Cerebellar nuclear complex (tissue), 1 donor: ENCODE data around the gene NXNL1.

ENCODE experiments used
- DNase-seq, 2 experiments: peaks; one replicate each; lab custom pipeline; 2025; lab: John Stamatoyannopoulos, UW

NXNL1 gene

DNA sequence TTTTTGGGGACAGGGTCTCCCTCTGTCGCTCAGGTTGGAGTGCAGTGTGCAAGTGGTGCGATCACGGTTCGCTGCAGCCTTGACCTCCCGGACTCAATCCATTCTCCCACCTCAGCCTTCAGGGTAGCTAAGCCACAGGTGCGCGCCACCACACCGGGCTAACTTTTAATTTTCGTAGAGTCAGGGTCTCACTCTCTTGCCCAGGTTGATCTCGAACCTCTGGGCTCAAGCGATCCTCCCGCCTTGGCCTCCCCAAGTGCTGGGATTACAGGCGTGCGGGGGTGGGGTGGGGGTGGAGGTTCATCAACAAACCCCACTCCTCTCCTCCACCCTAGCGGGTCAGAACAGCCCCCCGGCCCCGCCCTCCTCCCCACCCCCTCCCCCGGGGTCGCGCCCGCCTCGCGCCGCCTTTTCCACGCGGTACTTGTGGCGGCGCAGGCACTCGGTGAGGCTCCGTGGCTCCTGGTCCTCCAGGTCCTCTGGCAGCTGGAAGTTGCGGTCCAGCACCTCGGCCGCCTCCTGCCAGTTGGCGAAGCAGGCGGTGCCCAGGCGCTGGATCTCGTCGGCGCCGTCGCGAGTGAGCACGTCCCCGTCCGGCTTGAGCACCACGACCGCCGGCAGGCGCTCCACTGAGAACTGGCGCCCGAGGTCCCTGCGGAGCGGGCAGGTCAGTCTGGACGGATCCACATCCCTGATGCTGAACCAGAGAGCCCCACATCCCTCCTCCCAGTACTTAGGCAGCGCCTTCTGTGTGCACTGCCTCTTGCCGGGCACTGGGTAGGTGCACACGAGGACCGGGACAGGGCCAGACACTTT lies 5.2 kb downstream of the NXNL1 start:
- DNase-seq, result no peak

DNA sequence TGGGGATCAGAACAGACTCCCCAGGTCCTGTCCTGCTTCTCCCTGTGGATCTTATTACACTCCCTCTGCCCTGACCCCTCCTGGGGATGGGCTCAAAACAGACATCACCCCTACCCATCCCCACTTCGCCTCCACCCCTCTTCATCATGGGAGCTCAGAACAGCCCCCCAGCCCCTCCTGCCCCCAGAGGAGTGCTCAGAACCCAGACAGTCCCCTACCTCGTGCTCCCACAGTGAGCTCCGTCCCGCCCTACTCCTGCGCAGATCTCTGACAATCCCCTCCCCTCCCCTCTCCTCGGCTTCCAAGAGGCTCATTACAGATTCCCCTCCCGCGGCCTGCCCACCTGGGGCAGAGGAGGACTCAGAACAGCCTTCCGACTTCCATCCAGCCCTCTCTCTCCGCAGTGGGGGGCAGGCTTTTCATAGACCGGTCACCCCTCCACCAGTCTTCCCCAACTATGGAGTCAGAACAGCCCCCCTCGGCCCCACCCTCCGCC lies 6.1 kb downstream of the NXNL1 start:
- no peak for DNase-seq

DNA sequence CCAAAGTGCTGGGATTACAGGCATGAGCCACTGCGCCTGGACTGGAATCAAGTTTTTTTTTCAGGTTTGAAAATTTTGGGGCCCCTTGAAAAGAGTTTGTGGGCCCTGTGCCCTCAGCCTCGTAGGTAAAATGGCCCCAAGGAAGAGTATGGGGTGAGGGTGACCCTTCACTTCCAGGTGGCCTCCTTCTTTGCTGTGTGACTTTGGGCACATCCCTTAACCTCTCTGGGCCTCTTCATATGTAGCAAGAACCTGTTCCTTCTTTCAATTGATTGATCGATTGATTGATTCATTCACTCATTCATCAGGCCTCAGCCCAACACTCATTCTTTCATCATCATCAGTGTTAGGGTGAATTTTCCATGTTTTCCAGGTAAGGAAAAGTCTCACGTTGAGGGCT lies 8.9 kb downstream of the NXNL1 start:
- DNase-seq, result no peak

DNA sequence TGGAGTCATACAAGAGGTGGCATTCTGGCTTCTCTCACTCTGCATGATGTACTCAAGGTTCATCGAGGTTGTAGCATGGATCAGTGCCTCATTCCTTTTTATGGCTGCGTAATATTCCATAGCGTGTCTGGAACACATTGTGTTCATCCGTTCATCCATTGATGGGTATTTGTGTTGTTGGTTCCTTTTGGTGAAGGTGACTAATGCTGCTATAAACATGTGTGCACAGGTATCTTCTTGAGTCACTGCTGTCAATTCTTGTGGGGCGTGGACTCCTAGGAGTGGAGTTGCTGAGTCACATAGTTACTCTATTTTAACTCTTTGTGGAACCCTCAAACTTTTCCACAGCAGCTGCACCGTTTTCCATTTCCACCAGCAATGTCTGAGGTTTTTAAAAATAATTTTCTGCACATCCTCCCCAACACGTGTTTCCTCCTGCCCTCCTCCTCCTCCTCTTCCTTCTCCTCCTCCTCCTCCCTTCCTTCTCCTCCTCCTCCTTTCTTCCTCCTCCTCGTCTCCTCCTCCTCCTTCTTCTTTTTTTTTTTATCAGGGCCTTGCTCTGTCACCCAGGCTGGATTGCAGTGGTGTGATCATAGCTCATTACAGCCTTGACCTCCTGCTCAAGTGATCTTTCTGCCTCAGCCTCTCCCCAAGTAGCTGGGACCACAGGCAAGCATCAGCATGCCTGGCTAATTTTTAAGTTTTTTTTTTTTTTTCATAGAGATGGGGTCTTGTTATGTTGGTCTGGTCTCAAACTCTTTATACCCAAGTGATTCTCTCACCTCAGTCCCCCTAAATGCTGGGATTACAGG lies 10.3 kb downstream of the NXNL1 start:
- no peak for DNase-seq

DNA sequence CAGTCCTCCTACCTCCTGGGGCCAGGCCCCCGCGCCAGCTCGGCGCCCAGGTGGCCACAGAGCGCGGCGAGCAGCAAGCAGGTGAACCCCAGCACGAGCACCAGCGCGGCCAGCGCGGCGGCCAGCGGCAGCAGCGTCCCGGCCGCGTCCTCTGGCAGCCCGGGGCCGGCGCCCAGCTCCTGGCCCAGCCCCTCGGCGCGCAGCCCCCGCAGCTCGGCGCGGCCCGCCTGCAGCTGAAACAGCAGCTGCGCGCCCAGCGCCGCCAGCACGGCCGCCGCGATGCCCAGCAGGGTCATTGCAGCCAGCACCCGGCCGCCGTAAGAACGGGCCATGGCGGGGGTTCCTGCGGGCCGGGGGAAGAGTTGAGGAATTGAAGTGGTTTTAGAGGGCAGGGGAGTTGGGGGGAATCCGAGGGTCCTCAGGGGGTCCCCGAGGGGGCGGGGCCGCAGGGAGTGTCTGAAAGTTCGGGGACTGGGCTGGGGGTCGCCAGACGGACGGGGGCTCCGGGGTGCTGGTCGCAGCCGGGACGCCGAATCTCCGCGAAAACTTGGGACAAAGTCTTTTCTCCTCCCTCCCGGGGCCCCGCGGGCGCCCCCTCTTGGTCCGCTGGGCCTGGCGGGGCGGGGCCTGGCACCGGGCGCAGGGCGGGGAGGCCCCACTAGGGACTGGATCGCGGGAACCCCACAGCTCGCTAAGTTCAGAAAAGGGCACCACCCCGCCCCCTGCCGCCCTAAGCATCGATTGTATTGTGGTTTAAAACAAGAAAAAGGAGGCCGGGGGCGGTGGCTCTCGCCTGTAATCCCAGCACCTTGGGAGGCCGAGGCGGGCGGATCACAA lies 12.4 kb downstream of the NXNL1 start, which contains the start of gene TMEM221:
TSS of gene TMEM221 (minus strand) at position 538 of the 837 bp plus-strand sequence. CDS start at position 332, 206 bp downstream.
- no peak for DNase-seq

DNA sequence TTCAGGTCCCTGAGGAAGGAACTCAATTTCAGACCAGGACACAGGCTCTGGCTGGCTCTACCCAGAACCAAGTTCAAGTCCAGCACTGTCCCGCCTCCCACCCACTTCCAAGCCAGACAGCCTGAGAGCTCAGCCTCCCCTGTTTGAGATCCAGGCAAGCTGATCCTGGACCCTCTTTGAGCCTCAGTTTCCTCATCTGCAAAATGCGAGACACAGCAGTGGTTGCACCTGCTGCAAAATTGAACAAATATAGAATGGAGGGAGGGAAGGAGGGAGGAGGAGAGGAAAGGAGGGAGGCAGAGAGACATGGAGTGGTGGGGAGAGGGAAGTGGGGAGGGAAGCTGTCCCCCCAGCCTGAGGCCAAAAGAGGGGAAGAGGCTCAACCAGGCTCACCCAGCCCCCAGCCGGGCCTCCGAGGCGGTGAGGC lies 13.0 kb downstream of the NXNL1 start:
- no peak for DNase-seq

DNA sequence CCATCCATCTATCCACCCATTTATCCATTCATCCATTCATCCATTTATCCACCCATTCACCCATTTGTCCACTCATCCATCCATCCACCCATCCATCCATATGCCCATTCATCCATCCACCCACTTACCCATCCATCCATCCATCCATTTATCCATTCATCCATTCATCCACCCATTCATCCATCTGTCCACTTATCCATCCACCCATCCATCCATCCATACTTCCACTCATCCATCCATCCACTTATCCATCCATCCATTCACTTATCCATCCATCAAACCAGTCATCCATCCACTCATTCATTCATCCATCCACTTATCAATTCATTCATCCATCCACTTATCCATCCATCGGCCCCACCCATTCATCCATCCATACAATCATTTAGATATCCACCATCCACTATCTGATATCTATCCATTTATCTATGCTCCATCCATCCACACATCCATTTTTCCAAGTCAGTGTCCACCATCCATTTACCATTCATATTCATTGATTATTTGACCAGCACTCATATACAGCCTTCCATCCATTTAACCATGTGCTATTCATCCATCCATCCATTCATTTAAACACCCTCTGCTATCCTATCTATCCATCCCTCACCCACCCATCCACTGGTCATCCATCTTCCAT lies 15.1 kb downstream of the NXNL1 start:
- DNase-seq, result no peak

DNA sequence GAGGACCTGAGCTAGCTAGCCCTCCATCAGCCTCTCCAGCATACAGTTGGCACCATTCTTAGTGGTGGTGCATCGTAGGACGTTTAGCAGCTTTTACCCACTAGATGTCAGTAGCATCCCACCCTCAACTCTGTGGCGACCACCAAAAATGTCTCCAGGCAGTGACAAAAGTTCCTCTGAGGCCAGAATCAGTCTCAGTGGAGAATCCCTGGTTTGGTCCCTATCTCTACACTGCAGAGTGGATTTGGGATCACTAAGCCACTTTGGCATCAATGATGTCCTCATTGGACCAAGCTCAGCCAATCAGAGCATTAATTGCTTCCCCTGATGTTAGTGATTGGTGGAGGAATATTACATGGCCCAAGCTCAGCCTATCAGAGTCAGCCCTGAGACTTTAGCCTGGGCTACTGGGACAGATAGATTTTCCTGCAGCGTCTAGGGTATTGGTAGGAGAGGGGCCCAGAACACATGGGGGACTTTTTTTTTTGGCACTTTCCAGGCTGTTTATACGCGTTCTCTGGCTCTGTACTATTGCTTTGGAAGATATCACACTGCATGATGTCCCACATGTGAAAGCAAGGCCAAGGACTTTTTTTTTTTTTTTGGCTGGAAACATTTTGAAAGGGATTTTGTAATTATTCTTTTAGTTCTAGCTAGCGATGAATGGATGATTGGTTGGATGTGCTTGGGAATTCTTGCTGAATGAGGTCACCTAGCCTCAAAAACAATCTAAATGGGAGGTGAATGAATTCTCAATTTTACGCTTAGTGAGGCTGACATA lies 19.3 kb downstream of the NXNL1 start:
- DNase-seq, result no peak

DNA sequence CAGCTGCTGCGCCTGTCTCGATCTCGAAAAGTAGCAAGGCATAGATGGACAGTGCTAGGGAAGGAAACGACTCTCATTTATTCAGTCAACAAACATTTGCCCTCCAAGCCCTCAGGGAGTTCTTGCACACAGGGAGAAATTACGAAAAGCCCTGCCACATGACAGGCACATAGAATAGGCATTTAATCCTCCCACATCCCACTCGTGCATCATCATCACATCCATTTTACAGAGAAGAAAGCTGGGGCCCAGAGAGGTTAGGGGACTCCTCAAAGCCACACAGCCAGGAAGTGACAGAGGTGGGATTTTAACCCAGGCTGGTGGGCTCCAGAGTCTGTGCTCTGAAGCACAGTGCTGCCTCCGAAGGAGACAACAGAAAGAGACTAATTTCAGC lies 23.9 kb downstream of the NXNL1 start:
- DNase-seq, result no peak

DNA sequence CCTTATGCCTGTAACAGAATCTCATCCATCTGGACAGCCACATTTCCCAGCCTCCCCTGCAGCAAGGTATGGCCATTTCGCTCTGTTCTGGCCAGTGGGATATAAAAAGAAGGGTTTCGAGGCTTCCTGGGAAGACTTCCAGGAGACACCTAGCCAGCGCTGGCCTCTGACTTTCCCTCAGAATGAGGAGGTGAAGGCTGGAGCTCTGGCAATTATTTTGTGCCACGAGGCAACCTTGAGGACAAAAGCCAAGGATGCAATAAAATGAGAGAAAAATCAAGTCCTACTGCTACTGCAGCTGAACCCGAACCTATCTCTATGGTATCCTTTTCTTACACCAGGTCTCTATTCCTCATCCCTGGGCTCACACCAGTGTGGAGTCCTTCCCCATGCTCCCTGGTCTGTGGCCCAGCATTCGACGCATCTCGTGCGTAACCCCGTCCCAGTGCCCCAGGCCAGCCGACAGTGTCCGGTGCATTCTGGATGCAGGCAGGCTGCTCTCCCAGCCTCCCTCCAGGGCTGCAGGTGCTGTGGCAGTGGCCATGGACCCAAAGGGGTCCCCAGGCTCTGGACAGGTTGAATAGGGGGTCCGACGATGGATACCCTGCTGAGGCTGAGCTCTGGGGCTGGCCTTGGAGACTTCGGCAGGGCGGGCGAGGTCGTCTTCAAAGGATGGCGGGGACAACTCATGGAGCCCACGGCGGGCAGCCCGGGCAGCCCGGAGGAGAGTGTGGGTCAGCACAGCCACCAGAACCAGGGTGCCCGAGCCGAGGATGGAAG lies 24.4 kb downstream of the NXNL1 start:
- no peak for DNase-seq

DNA sequence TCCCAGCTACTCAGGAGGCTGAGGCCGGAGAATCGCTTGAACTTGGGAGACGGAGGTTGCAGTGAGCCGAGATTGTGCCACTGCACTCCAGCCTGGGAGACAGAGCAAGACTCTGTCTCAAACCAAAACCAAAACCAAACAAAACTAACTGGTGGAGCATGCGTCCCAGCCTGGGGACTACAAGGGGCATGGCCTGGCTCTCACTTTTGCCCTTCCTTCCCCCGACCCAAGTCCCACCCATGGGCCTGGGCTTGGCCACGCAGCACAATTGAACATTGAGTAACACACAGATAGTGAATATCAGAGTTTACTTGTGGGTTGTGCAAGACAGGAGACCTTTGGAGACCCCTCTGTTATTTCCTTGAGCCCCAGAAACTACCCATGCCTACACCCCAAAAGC lies 25.5 kb downstream of the NXNL1 start:
- no peak for DNase-seq

DNA sequence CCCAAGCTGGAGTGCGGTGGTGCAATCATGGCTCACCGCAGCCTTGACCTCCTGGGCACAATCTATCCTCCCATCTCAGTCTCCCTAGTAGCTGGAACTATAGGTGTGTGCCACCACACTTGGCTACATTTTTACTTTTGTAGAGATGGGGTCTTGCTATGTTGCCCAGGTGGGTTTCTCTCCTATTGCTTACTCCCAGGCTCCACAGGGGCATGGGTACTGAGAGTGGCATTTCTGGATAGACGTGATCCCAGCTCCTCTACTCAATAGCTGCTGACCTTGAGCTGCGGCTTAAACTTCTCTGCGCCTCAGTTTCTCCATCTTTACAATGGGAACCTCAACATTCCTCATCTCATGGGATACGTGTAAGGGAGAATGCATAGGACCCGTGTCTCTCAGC lies 29.3 kb downstream of the NXNL1 start:
- DNase-seq, result no peak

DNA sequence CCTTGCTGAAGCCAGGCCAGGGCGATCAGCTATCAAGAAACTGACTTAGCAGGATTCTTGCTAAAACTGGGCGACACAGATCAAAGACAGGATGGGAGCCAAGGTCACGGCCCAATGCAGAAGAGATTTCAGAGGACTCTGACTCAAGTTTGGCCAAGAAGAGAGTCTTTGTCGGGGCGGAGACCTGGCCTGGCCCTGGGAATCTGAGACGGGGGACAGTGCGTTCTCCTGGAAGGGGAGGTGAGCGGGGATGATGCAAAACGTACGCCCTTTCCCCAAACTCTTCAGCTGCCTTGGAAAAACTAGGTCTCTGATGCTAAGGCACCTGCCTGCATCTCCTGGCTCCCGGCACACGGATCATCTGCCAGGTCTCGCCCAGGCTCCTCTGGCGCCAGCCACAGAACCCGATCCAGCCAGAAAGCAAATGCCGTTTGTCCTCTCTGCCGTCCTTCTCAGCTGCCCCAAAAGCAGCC lies 31.0 kb downstream of the NXNL1 start:
- DNase-seq, result no peak

DNA sequence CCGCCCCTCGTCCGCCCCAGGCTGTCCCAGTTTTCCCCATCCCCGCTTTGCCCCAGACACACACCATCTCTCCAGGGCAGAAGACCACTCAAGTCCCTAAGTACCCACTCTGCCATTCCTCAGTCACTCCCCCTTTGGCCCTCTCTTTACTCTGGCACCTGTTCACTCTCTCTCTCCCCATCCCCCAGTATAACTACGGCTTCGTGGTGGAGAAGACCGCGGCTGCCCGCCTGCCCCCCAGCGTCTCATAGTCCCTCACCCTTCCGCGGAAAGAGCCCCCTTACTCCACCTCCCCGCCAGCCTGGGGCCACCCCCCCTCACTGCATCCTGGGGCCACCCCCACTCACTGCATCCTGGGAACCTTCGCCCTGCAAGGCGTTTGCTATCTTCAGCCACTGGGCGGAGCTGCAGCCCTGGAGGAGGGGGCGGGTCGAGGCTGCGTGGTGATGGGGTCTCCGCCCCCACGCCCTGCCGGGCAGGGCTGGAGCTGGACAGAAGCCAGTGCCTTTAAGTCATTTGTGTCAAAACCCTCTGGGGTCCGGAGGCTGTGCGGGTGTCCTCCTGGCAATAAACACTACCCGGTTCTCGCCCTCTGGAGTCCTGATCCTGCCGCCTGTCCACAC lies 35.9 kb downstream of the NXNL1 start:
- DNase-seq, result no peak

DNA sequence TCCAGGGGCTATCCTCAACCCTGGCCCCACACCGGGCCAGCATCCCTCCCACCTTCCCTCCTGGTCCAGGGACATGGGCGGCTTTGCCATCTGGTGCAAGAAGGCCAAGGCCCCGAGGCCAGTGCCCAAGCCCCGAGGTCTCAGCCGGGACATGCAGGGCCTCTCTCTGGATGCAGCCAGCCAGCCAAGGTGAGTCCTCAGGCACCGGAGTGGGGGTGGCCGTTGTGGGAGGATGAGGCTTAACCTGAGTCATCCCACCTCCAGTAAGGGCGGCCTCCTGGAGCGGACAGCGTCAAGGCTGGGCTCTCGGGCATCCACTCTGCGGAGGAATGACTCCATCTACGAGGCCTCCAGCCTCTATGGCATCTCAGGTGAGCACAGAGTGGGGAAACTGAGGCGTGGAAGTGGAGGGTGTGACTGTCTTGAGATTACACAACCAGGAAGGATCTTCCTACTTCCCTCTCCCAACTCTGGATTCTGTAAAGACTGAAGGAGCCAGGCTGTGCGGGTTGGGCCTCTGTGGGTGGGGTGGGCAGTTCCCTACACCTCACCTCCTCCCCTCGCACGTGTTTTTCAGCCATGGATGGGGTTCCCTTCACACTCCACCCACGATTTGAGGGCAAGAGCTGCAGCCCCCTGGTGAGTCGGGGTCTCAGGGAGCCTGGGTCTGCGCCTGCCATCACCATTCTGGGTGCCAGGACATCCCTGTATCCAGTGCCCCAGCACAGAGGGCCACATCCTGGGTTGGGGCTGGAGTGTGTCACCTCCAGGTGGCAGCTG lies 37.1 kb downstream of the NXNL1 start:
- no peak for DNase-seq

DNA sequence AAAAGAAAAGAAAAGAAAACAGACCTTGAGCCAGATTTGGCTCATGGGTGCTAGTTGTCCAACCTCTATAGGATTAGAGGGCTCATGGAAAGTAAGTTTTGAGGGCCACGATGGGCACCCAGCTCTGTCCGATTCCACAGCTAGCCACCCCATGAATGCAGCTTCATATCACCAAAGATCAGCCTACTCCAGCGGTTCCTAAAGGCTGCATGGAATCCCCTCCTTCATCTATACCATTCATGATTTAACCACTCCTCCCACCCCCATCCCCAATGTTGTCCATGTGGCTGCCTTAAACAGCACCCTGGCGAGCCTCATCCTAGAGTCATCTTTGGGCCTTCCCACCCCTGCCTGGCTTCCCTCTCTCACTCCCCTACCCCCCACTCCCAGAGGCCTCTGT lies 38.8 kb downstream of the NXNL1 start:
- no peak for DNase-seq

DNA sequence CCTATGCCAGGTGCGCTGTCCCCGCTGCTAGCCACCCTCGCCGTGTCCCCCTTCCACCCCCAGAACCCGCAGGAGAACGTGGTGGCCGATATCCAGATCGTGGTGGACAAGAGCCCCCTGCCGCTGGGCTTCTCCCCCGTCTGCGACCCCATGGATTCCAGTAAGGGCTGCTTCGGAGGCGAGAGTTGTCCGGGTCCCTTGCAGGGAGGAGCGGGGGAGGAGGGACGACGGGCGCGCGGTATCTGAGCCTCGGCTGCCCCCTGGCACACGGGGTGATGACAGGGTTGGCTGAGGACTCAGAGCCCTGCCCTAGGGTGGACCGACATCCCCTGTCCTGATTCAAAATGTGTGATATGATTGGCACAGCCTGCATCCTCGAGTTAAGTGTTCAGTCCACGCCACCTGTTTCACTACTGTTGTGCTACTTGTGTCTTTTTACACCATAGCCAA lies 40.2 kb downstream of the NXNL1 start:
- DNase-seq, result no peak
